DMS53 treated with DMSO at 0.1 percent for 48 hours (cell line): ENCODE measurements around the gene JAK3.
"Not testable (repeated sequence)": the region's sequence is repeated elsewhere in the genome, so short reads cannot be mapped to it uniquely, and the experiment has no call there.

Experiments used
- DNase-seq: peaks from one replicate; lab custom pipeline; 2025; ENCODE audit not compliant: unreplicated experiment; lab: John Stamatoyannopoulos, UW

The JAK3 gene

DNA sequence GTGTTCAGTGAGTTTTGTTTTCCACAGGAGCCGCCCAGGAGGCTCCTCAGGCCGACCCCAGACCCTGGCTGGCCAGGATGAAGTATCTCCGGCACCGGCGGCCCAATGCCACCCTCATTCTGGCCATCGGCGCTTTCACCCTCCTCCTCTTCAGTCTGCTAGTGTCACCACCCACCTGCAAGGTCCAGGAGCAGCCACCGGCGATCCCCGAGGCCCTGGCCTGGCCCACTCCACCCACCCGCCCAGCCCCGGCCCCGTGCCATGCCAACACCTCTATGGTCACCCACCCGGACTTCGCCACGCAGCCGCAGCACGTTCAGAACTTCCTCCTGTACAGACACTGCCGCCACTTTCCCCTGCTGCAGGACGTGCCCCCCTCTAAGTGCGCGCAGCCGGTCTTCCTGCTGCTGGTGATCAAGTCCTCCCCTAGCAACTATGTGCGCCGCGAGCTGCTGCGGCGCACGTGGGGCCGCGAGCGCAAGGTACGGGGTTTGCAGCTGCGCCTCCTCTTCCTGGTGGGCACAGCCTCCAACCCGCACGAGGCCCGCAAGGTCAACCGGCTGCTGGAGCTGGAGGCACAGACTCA is 40.0 kb downstream of the JAK3 start:
- no peak for DNase-seq

GRCh38 chr19:17806945-17807344 is 40.8 kb downstream of the JAK3 start:
- no peak for DNase-seq

DNA sequence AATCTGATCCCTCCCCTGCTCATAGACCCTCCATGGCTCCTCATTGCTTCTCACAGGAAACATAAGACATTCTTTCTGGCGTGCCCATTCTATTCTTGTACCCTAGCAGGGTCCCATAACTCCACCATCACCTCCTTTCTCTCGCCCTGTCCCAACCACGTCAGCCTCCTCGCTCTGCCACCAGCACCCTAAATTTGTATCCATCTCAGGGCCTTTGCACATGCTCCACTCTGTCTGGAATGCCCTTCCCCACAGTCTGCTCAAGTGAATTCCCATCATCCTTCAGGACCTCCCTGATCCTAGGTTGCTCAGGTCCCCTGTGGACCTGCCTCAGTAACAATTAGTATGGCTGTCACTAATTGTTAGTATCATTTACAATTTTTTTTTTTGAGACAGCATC is 42.4 kb downstream of the JAK3 start:
- no peak for DNase-seq

DNA sequence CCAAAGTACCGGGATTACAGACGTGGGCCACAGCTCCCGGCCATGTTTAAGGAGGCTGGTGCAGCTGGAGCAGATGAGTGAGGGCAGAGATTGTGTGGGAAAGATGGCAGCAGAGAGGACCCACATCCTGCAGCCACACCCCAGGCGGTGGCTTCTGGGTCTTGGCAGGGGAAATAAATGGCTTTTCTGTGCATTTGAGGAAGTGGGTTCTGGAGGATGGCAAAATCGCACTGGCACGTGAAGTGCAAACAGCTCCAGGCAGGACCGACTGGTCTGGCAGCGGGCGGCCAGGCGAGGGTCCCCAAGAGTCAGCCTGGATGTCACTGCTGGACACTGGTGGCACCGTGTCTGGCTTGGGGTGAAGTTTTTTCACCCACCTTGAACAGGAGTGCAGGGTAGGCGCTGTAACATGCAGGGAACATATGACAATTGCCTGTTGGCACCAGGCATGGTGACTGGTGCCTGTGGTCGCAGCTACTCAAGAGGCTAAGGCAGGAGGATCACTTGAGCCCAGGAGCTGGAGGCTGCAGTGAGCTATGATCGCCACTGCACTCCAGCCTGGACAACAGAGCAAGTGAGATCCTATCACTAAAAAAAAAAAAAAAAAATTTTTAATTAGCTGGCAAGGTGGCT is 44.4 kb downstream of the JAK3 start:
- no peak for DNase-seq

- no peak for DNase-seq
Observed at GRCh38 chr19:17802137-17802858, 45.5 kb downstream of the JAK3 start.

GRCh38 chr19:17798599-17798998 is 49.2 kb downstream of the JAK3 start:
- not testable (repeated sequence) for DNase-seq

GRCh38 chr19:17797424-17798201 is 50.2 kb downstream of the JAK3 start:
- DNase-seq, result peak; percentile 61

GRCh38 chr19:17796838-17797423 is 50.9 kb downstream of the JAK3 start:
- no peak for DNase-seq

DNA sequence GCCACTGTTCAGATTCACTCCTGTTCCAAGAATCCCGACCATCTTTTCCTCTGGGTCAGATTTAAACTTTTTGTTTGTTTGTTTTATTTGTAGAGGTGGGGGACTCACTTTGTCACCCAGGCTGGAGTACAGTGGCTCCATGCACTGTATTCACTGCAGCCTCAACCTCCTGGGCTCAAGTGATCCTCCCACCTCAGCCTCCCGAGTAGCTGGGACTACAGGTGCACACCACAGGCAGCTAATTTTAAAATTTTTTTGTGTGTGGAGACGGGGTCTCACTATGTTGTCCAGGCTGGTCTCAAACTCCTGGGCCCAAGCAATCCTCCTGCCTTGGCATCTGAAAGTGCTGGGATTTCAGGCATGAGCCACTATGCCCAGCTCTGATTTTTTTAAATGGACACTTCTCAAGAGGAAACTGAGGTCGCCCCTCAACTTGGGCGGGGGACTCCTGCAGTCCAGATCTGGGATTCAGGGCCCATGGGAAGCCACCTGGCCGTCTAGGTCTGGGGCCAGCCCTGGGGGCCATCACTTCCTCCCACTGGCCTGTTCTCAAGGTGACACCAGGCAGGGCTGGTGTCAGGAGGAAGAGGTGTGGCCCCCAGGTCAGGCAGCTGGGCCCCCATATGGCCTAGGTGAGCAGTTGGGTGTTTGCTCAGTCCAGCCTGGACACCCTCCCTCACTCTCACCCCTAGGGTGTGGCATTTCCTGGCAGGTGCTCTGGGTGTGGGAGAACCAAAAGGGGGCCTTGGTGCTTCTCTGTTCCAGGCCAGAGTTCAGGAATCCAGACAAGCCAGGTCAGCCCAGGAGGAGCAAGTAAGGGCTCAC is 51.6 kb downstream of the JAK3 start:
- DNase-seq, result no peak

DNA sequence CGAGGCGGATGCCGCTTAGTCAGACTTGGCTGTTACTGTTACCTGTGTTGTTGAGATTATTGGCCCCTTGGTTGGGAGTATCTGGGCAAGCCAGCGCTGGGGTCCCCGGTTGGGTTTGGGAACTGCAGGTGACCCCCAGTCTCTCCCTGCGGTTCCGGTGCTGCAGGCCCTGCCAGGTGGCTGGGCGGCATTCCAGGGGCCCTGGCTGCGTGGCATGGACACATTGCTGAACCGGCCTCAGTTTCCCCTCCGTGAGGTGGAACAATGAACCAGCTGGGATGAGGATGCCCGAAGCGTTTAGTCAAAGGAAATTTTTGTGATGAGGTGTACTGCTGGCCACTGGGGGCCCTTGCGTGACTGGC is 52.3 kb downstream of the JAK3 start:
- no peak for DNase-seq

GRCh38 chr19:17794731-17795494 is 52.9 kb downstream of the JAK3 start, which contains the start of gene B3GNT3:
Gene B3GNT3 (plus strand): TSS chr19:17795138. CDS start chr19:17807808, 12,670 bp downstream.
- peak; percentile 52 for DNase-seq

- no peak for DNase-seq
Observed at GRCh38 chr19:17794412-17794730, 53.4 kb downstream of the JAK3 start.

- peak; percentile 8 for DNase-seq
Observed at GRCh38 chr19:17790059-17790780, 57.6 kb downstream of the JAK3 start.

DNA sequence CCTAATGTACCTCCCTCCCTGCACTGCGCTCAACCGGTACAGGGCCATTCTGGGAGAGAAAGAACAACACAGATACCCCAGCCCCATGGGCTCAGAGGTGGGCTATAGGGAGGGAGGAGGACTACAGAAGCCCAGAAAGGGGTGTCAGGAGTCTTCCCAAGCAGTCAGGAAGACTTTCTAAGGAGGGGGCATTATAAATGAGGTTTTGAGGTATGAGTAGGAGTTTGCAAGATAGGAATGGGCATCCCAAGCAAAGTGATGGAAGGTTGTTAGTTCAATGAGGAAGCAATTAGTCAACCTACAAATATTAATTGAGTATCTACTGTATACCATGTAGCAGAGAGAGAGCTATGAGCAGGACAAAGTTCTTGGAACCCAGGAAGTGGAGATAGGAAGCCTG is 59.1 kb downstream of the JAK3 start:
- no peak for DNase-seq

DNA sequence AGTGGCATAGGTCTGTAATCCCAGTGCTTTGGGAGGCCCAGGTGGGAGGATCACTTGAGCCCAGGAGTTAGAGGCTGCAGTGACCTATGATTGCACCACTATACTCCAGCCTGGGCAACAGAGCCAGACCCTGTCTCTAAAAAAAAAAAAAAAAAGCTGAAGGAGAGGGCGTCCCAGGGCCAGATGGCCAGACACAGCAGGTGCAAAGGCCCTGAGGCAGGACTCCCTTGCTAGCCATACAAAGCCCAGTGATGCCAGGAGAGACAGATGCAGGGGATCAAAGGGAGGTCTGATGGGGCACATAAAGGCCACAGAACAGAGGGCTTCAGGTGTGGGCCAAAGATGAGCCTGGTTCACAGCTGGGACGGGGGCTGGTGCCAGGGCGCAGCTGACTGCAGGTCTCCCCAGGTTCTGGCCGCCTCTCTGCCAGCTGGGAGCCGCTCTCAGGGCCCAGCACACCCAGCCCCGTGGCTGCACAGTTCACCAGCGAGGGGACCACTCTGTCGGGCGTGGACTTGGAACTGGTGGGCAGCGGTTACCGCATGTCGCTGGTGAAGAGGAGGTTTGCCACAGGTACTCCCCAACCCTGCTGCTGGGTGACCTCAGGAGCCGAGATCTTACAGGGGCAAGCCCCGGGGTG is 60.4 kb downstream of the JAK3 start:
- DNase-seq, result no peak

DNA sequence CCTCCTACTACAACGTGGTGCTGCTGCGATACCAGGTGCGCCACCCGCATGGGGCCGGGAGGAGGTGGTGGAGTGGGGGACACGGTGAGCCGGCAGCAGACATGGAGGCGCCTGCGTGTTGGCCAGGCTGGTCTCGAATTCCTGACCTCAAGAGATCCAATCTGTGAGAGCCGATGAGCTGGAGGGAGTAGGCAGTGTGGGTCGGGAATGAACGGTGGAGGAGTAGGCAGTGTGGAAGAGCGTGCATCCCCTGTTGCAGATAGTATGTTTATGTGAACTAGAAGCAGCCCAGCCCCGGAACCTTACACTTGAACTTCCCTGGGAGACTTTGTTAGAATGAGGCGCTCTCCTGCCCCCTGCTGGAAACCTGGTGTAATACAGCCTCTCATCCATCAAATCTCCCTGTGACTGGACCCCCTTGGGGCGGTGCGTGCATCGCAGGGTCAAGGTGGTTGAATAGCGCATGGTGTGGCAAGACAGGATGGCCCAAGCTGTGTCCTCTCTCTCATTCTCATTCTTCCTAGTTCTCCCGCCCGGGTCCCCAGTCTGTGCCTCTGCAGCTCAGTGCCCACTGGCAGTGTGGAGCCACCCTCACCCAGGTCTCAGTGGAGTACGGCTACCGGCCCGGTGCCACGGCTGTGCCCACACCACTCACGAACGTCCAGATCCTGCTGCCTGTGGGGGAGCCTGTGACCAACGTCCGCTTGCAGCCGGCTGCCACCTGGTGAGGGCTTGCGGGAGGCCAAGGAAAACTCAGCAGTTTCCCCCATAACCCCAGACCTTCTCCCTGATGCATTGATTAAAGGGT is 63.4 kb downstream of the JAK3 start:
- peak; percentile 33 for DNase-seq

DNA sequence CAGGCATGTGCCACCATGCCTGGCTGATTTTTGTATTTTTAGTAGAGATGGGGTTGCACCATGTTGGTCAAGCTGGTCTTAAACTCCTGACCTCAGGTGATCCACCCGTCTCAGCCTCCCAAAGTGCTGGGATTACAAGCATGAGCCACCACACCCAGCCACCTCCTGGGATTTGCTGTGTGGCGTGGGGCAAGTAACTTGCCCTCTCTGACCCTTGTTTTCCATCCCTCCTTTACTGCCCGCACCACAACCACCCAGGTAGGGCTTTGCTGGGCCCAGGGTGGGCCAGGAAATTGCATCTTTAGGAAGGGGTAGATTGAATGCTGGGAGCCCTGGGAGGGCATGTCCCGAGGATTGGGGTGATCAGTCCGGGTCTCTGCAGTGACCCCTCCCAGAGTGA is 64.1 kb downstream of the JAK3 start:
- DNase-seq, result not testable (repeated sequence)

DNA sequence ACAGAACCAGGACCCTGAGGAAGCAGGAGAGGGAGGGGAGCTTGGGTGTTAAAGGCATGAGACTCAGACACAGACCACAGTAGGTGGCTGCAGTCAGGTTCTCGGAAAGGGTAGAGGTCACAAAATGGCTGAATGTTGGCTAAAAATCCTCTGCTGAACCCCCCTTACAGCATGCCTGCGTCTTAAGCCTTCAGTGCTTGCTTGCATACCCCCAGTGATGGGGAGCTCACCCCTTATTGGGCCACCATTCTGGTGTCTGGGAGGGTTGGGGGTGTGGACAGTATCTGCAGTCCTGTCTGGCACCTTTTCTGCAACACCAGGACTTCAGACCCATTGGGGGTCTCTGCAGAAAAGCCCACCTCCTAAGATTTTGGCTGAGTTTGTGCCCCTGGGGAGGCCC is 67.0 kb downstream of the JAK3 start:
- DNase-seq, result no peak
